ENCODE measurements around the gene HSBP1L1. TPM values are rescaled to one million over a fixed set of nuclear protein-coding genes. Genes with fewer than 3 reads are reported as not detected.

Gene HSBP1L1
- total RNA-seq, 1 experiment from 2014 or later: not detected

DNA sequence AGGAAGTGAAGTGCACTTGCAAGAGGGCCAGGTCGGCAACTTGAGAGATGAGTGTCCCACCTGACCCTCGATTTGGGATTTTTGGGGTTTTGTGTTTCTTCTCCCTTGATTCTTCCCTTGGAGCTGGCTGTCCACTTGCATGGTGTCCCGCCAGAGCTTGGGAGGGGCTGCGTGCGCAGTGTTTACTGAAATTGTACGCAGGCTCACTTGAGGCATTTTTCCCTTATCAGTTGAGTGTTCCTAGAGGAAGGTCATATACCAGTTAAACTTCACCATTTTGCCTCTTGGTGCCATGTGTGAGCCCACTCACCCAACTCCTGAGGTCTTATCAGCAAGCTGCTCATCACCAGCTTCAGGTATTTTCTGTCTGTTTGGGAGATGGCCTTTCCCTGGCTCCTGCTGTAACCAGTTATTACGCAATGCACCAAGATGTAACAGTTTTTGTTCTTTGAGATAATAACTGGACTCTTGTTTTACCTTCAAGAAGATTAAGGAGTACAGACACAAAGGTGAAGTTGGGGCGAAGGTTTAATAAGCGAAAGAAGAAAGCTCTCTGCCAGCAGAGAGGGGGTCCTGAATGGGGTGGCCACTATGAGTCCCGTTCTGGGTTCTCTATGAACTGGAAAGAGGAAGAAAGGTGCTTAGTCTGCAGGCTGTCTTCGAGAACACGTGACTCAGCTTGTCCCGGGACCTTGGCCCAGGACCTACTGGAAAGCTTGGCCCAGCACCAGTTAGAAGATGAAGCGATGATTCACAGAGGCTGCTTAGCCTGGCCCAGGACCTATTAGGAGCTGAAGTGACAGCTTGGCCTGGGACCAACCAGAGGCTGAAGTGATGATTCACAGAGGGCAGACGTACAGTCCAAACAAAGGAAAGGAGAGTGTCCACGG lies 45.5 kb downstream of the HSBP1L1 start:
- Histone ChIP-seq H2AFZ (ENCODE audit: low read length) (no peak overlapping the region), H4K20me1 (ENCODE audit: control insufficient read depth, insufficient read depth, insufficient read length) (no peaks in the 10 kb centered on the region), H3K56ac (ENCODE audit: insufficient read length, low read depth, low read length) (no peak overlapping the region), H2BK20ac (ENCODE audit: low read depth, low read length, poor library complexity, severe bottlenecking) (no peak overlapping the region), H3K79me1 (ENCODE audit: insufficient read depth, low read depth, low read length, poor library complexity, severe bottlenecking) (no peaks in the 10 kb centered on the region), H3K27ac (ENCODE audit: insufficient read length, low read depth, low read length) (no peak overlapping the region), H3K18ac (ENCODE audit: insufficient read length, low read depth, low read length) (no peak overlapping the region), H3K27me3 (ENCODE audit: insufficient read depth, low read length) (no peaks in the 10 kb centered on the region), H2BK5ac (ENCODE audit: insufficient read length, low read length) (no peak overlapping the region), H3T11ph (ENCODE audit: low read length) (no peak overlapping the region), H3K79me2 (ENCODE audit: insufficient read depth, low read length) (no peaks in the 10 kb centered on the region), H2BK120ac (ENCODE audit: low read depth, low read length, poor library complexity, severe bottlenecking) (no peak overlapping the region), H2BK12ac (ENCODE audit: insufficient read length, low read depth, low read length) (no peak overlapping the region), H4K8ac (replicated peaks; ENCODE audit: insufficient read length, low read depth, low read length) (no peak overlapping the region), H3K14ac (ENCODE audit: insufficient read depth, low read length) (no peak overlapping the region), H2AK5ac (ENCODE audit: insufficient read length, low read length) (no peak overlapping the region), H4K5ac (ENCODE audit: insufficient read length, low read depth, low read length) (no peak overlapping the region), H3K4ac (ENCODE audit: low read depth, low read length) (no peak overlapping the region), H3K23me2 (ENCODE audit: insufficient read length, low read depth, low read length, poor library complexity, severe bottlenecking) (no peaks in the 10 kb centered on the region), H3K23ac (ENCODE audit: insufficient read length, low read depth, low read length) (no peak overlapping the region), H3K4me1 (ENCODE audit: insufficient read depth, low read length) (no peaks in the 10 kb centered on the region; the same call in 1 of the 2 replicates), H2BK15ac (ENCODE audit: low read depth, low read length) (no peak overlapping the region), H3K9ac (ENCODE audit: extremely low read depth, insufficient read length, low read length) (no peak overlapping the region), H3K4me2 (ENCODE audit: insufficient read depth, insufficient read length, low read length) (no peak overlapping the region), H3K9me3 (ENCODE audit: control insufficient read depth, low read depth, low read length) (no peaks in the 10 kb centered on the region), H4K91ac (ENCODE audit: insufficient read length, low read depth, low read length) (no peak overlapping the region)
- DNase-seq: no peak
- Mint-ChIP-seq H3K9me3 (peaks cover 66 to 70% of the 10 kb centered on the region in 2 experiments), H3K4me1 (peaks cover 13 to 17% of the 10 kb centered on the region in 2 experiments), H3K4me3 (no peak overlapping the region), H3K27ac (no peak overlapping the region), H3K36me3 (ENCODE audit: insufficient read depth in 1 of 3, low read depth in 3 of 3) (peaks cover 10 to 37% (median 12%) of the 10 kb centered on the region in 3 experiments), H3K27me3 (ENCODE audit: low read depth) (no peaks in the 10 kb centered on the region; the same call in 1 of the 2 replicates)
- no CpG with 5 or more reads among the region's 16 CpGs for WGBS (ENCODE audit: extremely low coverage, insufficient read length, low lambda C conversion rate)
- TF ChIP-seq, protein P1, sequence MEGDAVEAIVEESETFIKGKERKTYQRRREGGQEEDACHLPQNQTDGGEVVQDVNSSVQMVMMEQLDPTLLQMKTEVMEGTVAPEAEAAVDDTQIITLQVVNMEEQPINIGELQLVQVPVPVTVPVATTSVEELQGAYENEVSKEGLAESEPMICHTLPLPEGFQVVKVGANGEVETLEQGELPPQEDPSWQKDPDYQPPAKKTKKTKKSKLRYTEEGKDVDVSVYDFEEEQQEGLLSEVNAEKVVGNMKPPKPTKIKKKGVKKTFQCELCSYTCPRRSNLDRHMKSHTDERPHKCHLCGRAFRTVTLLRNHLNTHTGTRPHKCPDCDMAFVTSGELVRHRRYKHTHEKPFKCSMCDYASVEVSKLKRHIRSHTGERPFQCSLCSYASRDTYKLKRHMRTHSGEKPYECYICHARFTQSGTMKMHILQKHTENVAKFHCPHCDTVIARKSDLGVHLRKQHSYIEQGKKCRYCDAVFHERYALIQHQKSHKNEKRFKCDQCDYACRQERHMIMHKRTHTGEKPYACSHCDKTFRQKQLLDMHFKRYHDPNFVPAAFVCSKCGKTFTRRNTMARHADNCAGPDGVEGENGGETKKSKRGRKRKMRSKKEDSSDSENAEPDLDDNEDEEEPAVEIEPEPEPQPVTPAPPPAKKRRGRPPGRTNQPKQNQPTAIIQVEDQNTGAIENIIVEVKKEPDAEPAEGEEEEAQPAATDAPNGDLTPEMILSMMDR (conservative IDR thresholded peaks at IDR 0.05): no peak
